RWPE1 (cell line): ENCODE measurements around the gene G0S2.

Experiments used
- CTCF ChIA-PET: fragments of 350-600 bp; sonication (Branson Sonifier 250); formaldehyde crosslinking; extraction: SDS; loops from one replicate; lab custom pipeline; 2021; lab: Yijun Ruan, JAX
- POLR2A ChIA-PET: fragments of 400-600 bp; formaldehyde crosslinking; extraction: SDS; loops from one replicate; lab custom pipeline; 2020; ENCODE audit warnings: antibody characterized with exemption; ENCODE audit not compliant: low non-redundant PET; lab: Yijun Ruan, JAX
- DNase-seq: peaks from one replicate; pipeline ENCODE4 v3.0.0; 2012; ENCODE audit warnings: low spot score
- H3K27ac ChIP-seq: fragments of 450-650 bp; 2 replicates; pipeline ENCODE4 v1.5.1; 2017
- CTCF ChIP-seq: fragments of 450-650 bp; conservative IDR thresholded peaks from 2 replicates; pipeline ENCODE4 v1.5.1; 2017; ENCODE audit warnings: low read depth, mild to moderate bottlenecking

G0S2 gene

GRCh38 chr1:209720326-209720725, 45.1 kb downstream of the G0S2 start:
- no peak for DNase-seq
- CTCF ChIA-PET, result no interaction called here
- TF ChIP-seq CTCF, result no peak
- POLR2A ChIA-PET, result no interaction called here
- no peak overlapping the region for H3K27ac ChIP-seq

- DNase-seq, result no peak
- TF ChIP-seq CTCF, result no peak
- POLR2A ChIA-PET, result no interaction called here
- H3K27ac ChIP-seq, result no peak overlapping the region
- CTCF ChIA-PET, result interaction anchor here (0.7 to 1.0 kb wide), 2 partner anchors 9 to 240 kb away, joined by 4 read pairs; no protein-coding TSS in a partner anchor
Measured at GRCh38 chr1:209720826-209721225, 45.6 kb downstream of the G0S2 start.

GRCh38 chr1:209721323-209721722, 46.1 kb downstream of the G0S2 start:
- DNase-seq, result no peak
- no peak for TF ChIP-seq CTCF
- ChIA-PET CTCF (interaction anchor here (0.7 to 1.0 kb wide), 2 partner anchors 9 to 241 kb away, joined by 4 read pairs; no protein-coding TSS in a partner anchor), POLR2A (no interaction called here)
- H3K27ac ChIP-seq, result no peak overlapping the region

- no peak for TF ChIP-seq CTCF
- no peak overlapping the region for H3K27ac ChIP-seq
- DNase-seq, result no peak
- ChIA-PET CTCF (interaction anchor here (1.0 kb wide), 1 partner anchor 10 kb away, joined by 3 read pairs; no protein-coding TSS in a partner anchor), POLR2A (no interaction called here)
Measured at GRCh38 chr1:209723265-209723664, 48.1 kb downstream of the G0S2 start.

GRCh38 chr1:209723756-209724693, 48.8 kb downstream of the G0S2 start:
- no peak for TF ChIP-seq CTCF
- ChIA-PET CTCF (interaction anchor here (1.0 kb wide), 1 partner anchor 11 kb away, joined by 3 read pairs; no protein-coding TSS in a partner anchor), POLR2A (no interaction called here)
- no peak overlapping the region for H3K27ac ChIP-seq
- no peak for DNase-seq
